GDM1 (cell line): ENCODE data around the gene BBIP1.
A peak's percentile ranks its signal among the peaks of the same experiment; 100 is the strongest.

Experiments
- DNase-seq: peaks from one replicate; lab custom pipeline; 2025; lab: John Stamatoyannopoulos, UW

Gene BBIP1

GRCh38 chr10:110885932-110886674 is 32.9 kb downstream of the BBIP1 start:
- DNase-seq = no peak

DNA sequence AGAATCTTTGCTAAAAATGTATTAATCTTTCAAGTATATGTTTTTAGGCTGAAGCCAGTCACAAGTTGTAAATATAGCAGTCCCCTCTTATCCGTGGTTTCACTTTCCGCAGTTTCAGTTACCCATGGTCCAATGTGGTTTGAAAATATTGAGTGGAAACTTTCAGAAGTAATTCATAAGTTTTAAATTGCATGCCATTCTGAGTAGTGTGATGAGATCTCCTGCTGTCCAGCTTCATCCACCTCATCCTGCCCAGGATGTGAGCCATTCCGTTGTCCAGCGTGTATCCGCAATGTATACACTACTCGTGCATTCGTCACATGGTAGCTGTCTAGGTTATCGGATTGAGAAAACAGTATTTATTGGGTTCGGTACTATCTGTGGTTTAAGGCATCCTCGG is 35.1 kb downstream of the BBIP1 start:
- no peak for DNase-seq

GRCh38 chr10:110881905-110882304 is 37.1 kb downstream of the BBIP1 start:
- no peak for DNase-seq

- no peak for DNase-seq
Measured at GRCh38 chr10:110881247-110881646, 37.7 kb downstream of the BBIP1 start.

- DNase-seq = no peak
Measured at GRCh38 chr10:110880012-110880411, 39.0 kb downstream of the BBIP1 start.

GRCh38 chr10:110876788-110877187 is 42.2 kb downstream of the BBIP1 start:
- DNase-seq = no peak

DNA sequence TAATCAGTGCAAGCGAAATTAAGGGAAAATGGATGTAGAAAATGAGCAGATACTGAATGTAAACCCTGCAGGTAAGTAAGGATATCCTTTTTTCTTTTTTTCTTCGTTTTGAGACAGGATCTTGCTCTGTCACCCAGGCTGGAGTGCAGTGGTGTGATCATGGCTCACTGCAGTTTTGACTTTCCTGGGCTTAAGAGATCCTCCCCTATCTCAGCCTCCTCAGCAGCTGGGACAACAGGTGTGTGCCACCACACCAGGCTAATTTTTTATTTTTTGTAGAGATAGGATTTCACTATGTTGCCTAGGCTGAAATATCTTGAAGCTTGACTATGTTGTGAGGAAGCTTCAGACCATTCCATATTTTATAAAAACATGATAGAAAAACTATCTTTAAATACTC is 43.0 kb downstream of the BBIP1 start:
- no peak for DNase-seq

DNA sequence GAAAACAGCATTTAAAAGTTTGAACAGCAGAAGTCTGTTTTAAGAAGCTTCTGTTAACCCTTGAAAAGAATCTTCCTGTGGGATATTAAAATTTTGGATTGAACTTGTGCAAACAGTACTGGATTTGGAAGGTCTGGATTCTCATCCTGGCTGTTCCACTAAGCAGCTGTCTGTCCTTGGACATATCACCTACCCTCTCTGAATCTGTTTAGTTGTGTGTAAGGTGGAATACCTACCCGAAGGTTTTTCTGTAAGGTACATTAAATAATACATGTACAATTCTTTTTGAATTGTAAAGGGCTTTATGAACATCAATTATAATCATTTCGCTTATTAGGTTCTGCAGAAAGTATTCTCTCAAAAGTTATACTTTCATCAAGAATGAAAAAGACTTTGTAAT is 45.0 kb downstream of the BBIP1 start:
- DNase-seq = no peak

- DNase-seq = no peak
Measured at GRCh38 chr10:110872984-110873923, 45.7 kb downstream of the BBIP1 start.

DNA sequence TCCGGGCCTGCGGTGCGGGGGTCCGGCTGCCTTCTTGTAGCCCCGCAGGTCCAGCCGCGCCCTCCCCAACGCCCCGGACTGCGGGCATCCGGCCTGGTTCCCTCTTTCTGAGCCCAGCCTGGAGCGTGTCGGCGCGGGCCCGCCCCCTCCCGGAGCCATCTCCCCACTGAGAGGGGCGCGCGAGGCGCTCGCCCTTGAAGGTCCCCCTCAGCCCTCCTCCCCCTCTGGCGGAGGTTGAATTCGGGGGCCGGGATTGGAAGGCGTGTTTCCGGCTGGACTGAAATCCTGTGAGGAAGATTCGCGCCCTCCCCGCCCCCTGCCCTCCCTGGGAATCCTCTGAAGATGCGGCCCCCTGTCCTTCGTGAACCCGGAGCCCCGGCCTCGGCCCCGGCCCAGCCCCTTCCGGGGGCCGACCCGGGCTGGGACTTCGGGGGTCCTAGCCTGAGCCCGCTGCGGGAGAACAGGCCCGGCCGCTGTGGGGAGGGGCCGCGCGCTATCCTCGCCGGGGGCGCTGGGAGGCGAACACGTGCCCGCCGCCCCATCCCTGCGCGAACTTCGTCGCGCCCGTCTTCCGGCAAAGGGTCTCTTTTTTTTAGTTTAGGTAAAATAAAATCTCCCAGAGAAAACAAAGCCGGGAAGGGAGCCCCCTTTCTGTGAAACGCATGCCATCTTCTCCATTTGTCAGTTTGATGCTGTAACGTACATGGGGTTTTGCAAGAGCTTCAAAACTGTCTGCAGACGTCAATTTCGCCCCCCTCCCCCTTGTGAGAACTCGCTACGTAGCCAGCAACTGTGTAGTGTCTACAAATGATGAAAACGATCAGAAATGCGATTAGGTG is 46.6 kb downstream of the BBIP1 start:
- peak; percentile 76 for DNase-seq

- DNase-seq = peak; percentile 96
Measured at GRCh38 chr10:110871298-110872084, 47.5 kb downstream of the BBIP1 start, which contains the start of gene PDCD4. PDCD4 (plus strand) TSS chr10:110871928; CDS start chr10:110876028, 4,100 bp downstream.

GRCh38 chr10:110870823-110871297 is 48.1 kb downstream of the BBIP1 start:
- no peak for DNase-seq

DNA sequence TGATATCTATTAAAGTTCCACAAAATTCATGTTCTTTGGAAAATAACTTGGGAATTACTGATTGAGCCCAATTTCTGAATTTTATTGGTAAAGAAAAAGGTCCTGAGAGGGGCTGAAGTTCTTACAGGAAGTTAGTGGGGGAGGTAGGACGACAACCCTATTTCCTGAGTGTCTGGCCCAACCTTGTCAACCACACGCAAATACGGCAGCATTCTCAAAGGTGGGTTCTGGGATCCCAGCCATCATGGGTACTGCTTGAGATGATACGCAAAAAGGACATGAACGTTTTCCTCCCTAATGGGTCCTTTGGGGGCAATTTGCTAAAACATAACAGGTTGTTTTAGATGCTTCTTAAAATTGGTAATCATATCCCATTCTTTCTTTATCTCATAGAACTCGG is 50.0 kb downstream of the BBIP1 start:
- no peak for DNase-seq

DNA sequence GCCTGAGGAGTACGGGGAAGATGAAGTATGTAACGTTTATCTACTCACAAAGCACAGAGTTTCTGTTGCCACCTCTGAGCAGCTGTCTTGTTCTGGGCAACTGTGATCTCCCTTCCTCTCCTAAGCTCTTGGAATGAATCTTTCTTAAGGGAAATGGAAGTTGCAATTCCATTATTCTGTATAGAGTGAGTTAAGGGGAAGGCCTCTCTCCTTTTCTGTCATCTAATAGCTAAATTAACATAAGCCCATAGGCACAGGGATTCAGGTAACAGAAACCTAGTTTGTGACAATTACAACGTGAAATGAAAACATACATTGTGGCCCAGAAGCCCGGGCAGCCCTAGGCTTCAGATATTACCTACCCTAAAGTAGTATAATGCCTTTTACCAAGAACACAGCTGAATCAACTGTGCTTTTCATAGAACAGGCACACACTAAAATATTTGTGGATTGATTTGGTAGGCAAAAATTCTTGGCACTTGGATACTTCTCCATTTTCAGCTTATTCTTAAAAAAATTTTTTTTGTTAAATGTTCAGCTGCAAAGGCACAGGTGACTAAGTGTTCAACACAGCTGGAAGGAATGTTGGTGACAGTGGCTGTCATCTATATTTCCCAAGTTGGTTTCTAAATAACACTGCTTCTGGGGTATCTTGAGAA is 51.0 kb downstream of the BBIP1 start:
- DNase-seq = no peak

GRCh38 chr10:110867011-110867806 is 51.8 kb downstream of the BBIP1 start:
- DNase-seq = peak; percentile 26

DNA sequence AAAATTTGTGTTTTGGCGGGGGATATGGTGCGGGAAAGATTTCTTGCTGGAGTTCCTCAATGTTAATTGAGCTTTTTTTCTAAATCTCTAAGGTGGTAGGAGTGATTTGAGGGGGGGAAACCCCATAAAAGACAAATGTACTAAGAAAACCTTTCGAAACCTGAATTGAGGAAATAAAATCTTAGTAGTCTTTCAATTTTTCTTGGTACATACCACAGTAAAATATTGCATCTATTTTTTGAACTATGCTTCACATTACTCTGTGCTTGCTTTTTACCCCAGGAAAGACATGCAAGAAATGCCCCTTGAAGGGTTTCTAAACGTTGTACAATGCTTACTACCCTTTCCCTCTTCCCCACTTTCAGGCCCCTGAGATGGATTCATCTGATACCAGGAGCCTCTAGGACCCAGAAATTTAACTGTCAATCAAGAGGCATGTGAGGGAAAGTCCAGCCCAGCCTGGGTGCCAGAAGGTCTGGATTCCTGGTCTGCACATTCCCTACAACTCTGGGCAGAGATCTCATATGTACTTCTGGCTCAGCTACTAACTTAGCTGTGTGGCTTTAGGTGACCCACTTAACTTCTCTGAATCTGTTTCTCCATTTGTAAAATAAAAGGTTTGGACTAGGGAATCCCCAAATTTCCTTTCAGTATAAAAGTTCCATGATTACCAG is 53.0 kb downstream of the BBIP1 start:
- DNase-seq = no peak

GRCh38 chr10:110865186-110865808 is 53.7 kb downstream of the BBIP1 start:
- DNase-seq = peak; percentile 36

DNA sequence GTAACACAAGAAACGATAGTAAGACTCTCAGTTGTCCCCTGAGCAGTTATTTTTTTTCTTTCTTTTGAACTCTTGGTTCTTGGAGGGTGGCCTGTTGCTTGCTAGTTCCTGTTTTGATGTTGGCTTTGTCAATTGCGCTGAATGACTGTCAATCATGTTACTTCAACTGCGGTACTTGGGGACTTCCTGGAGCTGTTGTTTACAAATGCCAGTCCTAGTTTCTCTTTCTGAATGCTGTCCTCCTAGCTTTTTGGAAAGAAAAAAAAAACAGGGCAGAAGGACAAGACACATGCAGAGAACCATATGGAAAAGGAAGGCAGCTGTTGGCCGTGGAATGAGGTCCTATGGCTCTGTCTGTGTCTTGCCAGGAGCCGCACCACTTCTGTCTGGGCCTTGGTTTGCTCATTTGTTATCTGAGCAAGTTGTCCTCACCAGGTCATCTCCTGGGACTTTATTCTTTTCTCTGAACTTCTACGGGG is 54.3 kb downstream of the BBIP1 start:
- DNase-seq = peak; percentile 69

DNA sequence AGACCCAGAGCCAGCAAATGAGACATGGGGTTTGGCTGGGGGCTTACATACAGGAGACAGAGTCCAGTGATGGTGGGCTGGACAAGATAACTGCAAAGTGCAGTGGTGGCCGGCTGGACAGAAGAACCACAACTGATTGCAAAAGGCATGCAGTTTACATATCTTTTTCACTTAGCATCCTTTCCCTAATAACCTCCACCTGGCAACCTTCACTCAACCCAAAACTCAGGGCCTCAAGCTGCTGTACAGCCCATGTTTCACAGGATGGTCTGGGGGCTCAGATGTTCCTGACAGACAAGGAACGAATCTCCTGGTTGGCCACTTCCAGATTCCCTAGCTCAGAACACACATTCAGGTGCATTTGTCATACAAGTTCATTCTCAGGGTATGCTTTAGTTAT is 55.0 kb downstream of the BBIP1 start:
- no peak for DNase-seq
